GF-D8 (cell line): ENCODE measurements around the gene TSPAN10.

Source experiments
- DNase-seq: peaks from one replicate; lab custom pipeline; 2025; lab: John Stamatoyannopoulos, UW

TSPAN10 gene

GRCh38 chr17:81635431-81635830 is 1.6 kb upstream of the TSPAN10 start:
- DNase-seq: no peak

GRCh38 chr17:81635973-81636504 is 957 bp upstream of the TSPAN10 start:
- no peak for DNase-seq

GRCh38 chr17:81638683-81639082 is 1.7 kb downstream of the TSPAN10 start:
- DNase-seq: no peak

GRCh38 chr17:81640011-81640410 is 3.0 kb downstream of the TSPAN10 start:
- no peak for DNase-seq

GRCh38 chr17:81641825-81642489 is 5.0 kb downstream of the TSPAN10 start:
- no peak for DNase-seq

GRCh38 chr17:81644496-81644895 is 7.5 kb downstream of the TSPAN10 start:
- DNase-seq: no peak

- DNase-seq: no peak
These were observed 8.3 kb downstream of the TSPAN10 start for GRCh38 chr17:81644976-81645952.

- no peak for DNase-seq
These were observed 10.0 kb downstream of the TSPAN10 start for GRCh38 chr17:81646869-81647600.

- DNase-seq: no peak
These were observed 10.6 kb downstream of the TSPAN10 start for GRCh38 chr17:81647640-81648012.

GRCh38 chr17:81648013-81648706 is 11.2 kb downstream of the TSPAN10 start:
- DNase-seq: no peak

- no peak for DNase-seq
These were observed 11.7 kb downstream of the TSPAN10 start for GRCh38 chr17:81648707-81649085.

- DNase-seq: no peak
These were observed 14.0 kb downstream of the TSPAN10 start for GRCh38 chr17:81650951-81651350.

GRCh38 chr17:81651692-81652091 is 14.7 kb downstream of the TSPAN10 start:
- no peak for DNase-seq

- no peak for DNase-seq
These were observed 16.1 kb downstream of the TSPAN10 start for GRCh38 chr17:81652906-81653771.

GRCh38 chr17:81655378-81656117 is 18.6 kb downstream of the TSPAN10 start:
- DNase-seq: no peak

GRCh38 chr17:81656118-81656743 is 19.2 kb downstream of the TSPAN10 start, which contains the start of gene PDE6G:
PDE6G (minus strand) TSS chr17:81656542; CDS start chr17:81653305, 3,237 bp downstream.
- no peak for DNase-seq

GRCh38 chr17:81656835-81657234 is 19.8 kb downstream of the TSPAN10 start:
- peak; percentile 28 for DNase-seq

GRCh38 chr17:81659038-81659437 is 22.0 kb downstream of the TSPAN10 start:
- no peak for DNase-seq

- DNase-seq: no peak
These were observed 23.4 kb downstream of the TSPAN10 start for GRCh38 chr17:81660441-81660840.
